SK-N-SH (cell line): ENCODE results near the gene TMCO4.
A peak's percentile ranks its signal among the peaks of the same experiment; 100 is the strongest.

Source experiments
- GABPA ChIP-seq: IDR thresholded peaks from 2 replicates; pipeline ENCODE4 v1.4.0; 2012; ENCODE audit warnings: low read depth, mild to moderate bottlenecking
- GATA2 ChIP-seq: sonication (generic); formaldehyde crosslinking; IDR thresholded peaks from 2 replicates; pipeline ENCODE4 v1.5.0; 2020; ENCODE audit warnings: mild to moderate bottlenecking, missing genetic modification reagents
- JUND ChIP-seq: IDR thresholded peaks from 2 replicates; pipeline ENCODE4 v1.4.0; 2012
- RAD21 ChIP-seq: IDR thresholded peaks from 2 replicates; pipeline ENCODE4 v1.6.1; 2012; ENCODE audit warnings: mild to moderate bottlenecking, low read length
- TEAD4 ChIP-seq: IDR thresholded peaks from 2 replicates; pipeline ENCODE4 v1.4.0; 2012; ENCODE audit warnings: mild to moderate bottlenecking, borderline replicate concordance; ENCODE audit not compliant: insufficient read depth
- YY1 ChIP-seq: IDR thresholded peaks from 2 replicates; pipeline ENCODE4 v1.4.0; 2012; ENCODE audit warnings: low read depth, mild to moderate bottlenecking
- TF ChIP-seq, protein P1 (sequence below): fragments of 200-600 bp; sonication (generic); IDR thresholded peaks from 2 replicates; pipeline ENCODE4 v1.6.1; 2017; ENCODE audit warnings: antibody characterized with exemption, mild to moderate bottlenecking, moderate library complexity
- TF ChIP-seq, protein P2 (sequence below): IDR thresholded peaks from 2 replicates; pipeline ENCODE4 v1.6.1; 2012; ENCODE audit warnings: mild to moderate bottlenecking, low read depth, low read length, moderate library complexity
- TF ChIP-seq, protein P3 (sequence below): IDR thresholded peaks from 2 replicates; pipeline ENCODE4; 2012
- TF ChIP-seq, protein P4 (sequence below): fragments of 150-350 bp; IDR thresholded peaks from 2 replicates; pipeline ENCODE4 v1.6.1; 2016; ENCODE audit warnings: mild to moderate bottlenecking, low read depth, low read length
- TF ChIP-seq, protein P5 (sequence below): fragments of 150-350 bp; IDR thresholded peaks from 2 replicates; pipeline ENCODE4 v1.6.1; 2017; ENCODE audit warnings: antibody characterized with exemption, low read length, low read depth, borderline replicate concordance

DNA sequence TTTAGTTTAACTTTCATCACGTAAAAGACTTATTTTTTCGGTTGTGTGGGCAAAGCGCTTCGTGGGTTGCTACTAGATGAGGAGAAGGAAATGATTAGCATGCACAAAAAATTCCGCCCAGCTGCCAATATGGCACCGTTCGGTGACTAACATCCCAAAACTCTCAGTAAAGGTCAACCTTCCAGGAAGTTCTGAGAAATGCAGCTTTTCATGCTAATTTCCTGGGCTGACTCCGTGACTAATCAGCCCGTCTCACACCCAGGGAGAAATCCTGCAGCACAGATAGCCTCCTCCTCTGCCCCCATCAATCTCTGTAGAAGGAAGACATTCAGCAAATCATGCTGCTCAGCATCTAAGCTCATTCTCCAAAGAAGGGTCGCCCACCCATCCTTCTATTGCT lies 34.1 kb downstream of the TMCO4 start:
- TF ChIP-seq, protein P1, sequence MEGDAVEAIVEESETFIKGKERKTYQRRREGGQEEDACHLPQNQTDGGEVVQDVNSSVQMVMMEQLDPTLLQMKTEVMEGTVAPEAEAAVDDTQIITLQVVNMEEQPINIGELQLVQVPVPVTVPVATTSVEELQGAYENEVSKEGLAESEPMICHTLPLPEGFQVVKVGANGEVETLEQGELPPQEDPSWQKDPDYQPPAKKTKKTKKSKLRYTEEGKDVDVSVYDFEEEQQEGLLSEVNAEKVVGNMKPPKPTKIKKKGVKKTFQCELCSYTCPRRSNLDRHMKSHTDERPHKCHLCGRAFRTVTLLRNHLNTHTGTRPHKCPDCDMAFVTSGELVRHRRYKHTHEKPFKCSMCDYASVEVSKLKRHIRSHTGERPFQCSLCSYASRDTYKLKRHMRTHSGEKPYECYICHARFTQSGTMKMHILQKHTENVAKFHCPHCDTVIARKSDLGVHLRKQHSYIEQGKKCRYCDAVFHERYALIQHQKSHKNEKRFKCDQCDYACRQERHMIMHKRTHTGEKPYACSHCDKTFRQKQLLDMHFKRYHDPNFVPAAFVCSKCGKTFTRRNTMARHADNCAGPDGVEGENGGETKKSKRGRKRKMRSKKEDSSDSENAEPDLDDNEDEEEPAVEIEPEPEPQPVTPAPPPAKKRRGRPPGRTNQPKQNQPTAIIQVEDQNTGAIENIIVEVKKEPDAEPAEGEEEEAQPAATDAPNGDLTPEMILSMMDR = no peak
- TF ChIP-seq, protein P2, sequence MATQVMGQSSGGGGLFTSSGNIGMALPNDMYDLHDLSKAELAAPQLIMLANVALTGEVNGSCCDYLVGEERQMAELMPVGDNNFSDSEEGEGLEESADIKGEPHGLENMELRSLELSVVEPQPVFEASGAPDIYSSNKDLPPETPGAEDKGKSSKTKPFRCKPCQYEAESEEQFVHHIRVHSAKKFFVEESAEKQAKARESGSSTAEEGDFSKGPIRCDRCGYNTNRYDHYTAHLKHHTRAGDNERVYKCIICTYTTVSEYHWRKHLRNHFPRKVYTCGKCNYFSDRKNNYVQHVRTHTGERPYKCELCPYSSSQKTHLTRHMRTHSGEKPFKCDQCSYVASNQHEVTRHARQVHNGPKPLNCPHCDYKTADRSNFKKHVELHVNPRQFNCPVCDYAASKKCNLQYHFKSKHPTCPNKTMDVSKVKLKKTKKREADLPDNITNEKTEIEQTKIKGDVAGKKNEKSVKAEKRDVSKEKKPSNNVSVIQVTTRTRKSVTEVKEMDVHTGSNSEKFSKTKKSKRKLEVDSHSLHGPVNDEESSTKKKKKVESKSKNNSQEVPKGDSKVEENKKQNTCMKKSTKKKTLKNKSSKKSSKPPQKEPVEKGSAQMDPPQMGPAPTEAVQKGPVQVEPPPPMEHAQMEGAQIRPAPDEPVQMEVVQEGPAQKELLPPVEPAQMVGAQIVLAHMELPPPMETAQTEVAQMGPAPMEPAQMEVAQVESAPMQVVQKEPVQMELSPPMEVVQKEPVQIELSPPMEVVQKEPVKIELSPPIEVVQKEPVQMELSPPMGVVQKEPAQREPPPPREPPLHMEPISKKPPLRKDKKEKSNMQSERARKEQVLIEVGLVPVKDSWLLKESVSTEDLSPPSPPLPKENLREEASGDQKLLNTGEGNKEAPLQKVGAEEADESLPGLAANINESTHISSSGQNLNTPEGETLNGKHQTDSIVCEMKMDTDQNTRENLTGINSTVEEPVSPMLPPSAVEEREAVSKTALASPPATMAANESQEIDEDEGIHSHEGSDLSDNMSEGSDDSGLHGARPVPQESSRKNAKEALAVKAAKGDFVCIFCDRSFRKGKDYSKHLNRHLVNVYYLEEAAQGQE = peak; percentile 56; the same call in 1 of the 2 replicates
- TF ChIP-seq TEAD4 = peak; percentile 80
- peak; percentile 77 for TF ChIP-seq JUND
- TF ChIP-seq, protein P3, sequence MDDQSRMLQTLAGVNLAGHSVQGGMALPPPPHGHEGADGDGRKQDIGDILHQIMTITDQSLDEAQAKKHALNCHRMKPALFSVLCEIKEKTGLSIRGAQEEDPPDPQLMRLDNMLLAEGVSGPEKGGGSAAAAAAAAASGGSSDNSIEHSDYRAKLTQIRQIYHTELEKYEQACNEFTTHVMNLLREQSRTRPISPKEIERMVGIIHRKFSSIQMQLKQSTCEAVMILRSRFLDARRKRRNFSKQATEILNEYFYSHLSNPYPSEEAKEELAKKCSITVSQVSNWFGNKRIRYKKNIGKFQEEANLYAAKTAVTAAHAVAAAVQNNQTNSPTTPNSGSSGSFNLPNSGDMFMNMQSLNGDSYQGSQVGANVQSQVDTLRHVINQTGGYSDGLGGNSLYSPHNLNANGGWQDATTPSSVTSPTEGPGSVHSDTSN = peak; percentile 71
- TF ChIP-seq, protein P4, sequence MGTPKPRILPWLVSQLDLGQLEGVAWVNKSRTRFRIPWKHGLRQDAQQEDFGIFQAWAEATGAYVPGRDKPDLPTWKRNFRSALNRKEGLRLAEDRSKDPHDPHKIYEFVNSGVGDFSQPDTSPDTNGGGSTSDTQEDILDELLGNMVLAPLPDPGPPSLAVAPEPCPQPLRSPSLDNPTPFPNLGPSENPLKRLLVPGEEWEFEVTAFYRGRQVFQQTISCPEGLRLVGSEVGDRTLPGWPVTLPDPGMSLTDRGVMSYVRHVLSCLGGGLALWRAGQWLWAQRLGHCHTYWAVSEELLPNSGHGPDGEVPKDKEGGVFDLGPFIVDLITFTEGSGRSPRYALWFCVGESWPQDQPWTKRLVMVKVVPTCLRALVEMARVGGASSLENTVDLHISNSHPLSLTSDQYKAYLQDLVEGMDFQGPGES = no peak
- no peak for TF ChIP-seq GABPA
- TF ChIP-seq GATA2 (CRISPR knock-in tag) = no peak
- TF ChIP-seq YY1 = peak; percentile 67; the same call in 1 of the 2 replicates
- no peak for TF ChIP-seq RAD21
- TF ChIP-seq, protein P5, sequence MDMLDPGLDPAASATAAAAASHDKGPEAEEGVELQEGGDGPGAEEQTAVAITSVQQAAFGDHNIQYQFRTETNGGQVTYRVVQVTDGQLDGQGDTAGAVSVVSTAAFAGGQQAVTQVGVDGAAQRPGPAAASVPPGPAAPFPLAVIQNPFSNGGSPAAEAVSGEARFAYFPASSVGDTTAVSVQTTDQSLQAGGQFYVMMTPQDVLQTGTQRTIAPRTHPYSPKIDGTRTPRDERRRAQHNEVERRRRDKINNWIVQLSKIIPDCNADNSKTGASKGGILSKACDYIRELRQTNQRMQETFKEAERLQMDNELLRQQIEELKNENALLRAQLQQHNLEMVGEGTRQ = no peak
